Small intestine (tissue), 7 donors: Measurements from ENCODE around the gene CLPTM1L. TPM values are rescaled to one million over a fixed set of nuclear protein-coding genes. Genes with fewer than 3 reads are reported as not detected.
"Not testable (repeated sequence)": the region's sequence is repeated elsewhere in the genome, so short reads cannot be mapped to it uniquely, and the experiment has no call there.

Experiments
- DNase-seq, 2 donors: peaks; one replicate each; pipeline versions ENCODE4 v3.0.0 to v3.0.0-alpha.2; 2013
- FAIRE-seq: peaks from 2 replicates; lab custom pipeline; 2012; peaks lifted over from hg19 to GRCh38; lab: Jason Lieb, UNC
- H3K27ac ChIP-seq, 3 donors: one replicate each; pipeline ENCODE4 v1.5.1; 2013; ENCODE audit warnings: low read length in 2 of 3, mild to moderate bottlenecking in 2 of 3, control low read depth in 1 of 3, inconsistent platforms in 1 of 3, low read depth in 1 of 3, moderate library complexity in 1 of 3
- H3K27me3 ChIP-seq, 3 donors: one replicate each; pipeline ENCODE4 v1.6.1; 2013; ENCODE audit warnings: low read length in 3 of 3, inconsistent platforms in 1 of 3; ENCODE audit not compliant: control insufficient read depth in 3 of 3, insufficient read depth in 3 of 3
- H3K36me3 ChIP-seq, 3 donors: one replicate each; pipeline ENCODE4 v1.6.1; 2013; ENCODE audit warnings: low read length in 3 of 3, inconsistent platforms in 1 of 3, low read depth in 1 of 3, mild to moderate bottlenecking in 1 of 3, moderate library complexity in 1 of 3; ENCODE audit not compliant: control insufficient read depth in 3 of 3, insufficient read depth in 2 of 3
- H3K4me1 ChIP-seq, 3 donors: one replicate each; pipeline ENCODE4 v1.6.1; 2013; ENCODE audit warnings: low read length in 2 of 3, inconsistent platforms in 1 of 3, low read depth in 1 of 3, mild to moderate bottlenecking in 1 of 3, moderate library complexity in 1 of 3; ENCODE audit not compliant: control insufficient read depth in 3 of 3, insufficient read depth in 2 of 3
- H3K4me3 ChIP-seq, 3 donors: one replicate each; pipeline ENCODE4 v1.5.1; 2013; ENCODE audit warnings: low read length in 3 of 3, control low read depth in 1 of 3, inconsistent platforms in 1 of 3, low read depth in 1 of 3, mild to moderate bottlenecking in 1 of 3, moderate library complexity in 1 of 3
- H3K9me3 ChIP-seq, 2 donors: one replicate each; pipeline ENCODE4 v1.6.1; 2013; ENCODE audit warnings: low read depth in 1 of 2, low read length in 1 of 2; ENCODE audit not compliant: control insufficient read depth in 2 of 2, insufficient read depth in 1 of 2
- WGBS, 3 donors: extraction: QIAGEN DNeasy Blood & Tissue Kit; methylation state at CpG; one replicate each; pipeline ENCODE4 v1.1.7; 2013; 5-methylcytosine and 5-hydroxymethylcytosine counted together
- polyA plus RNA-seq, 4 donors: library from polyadenylated mRNA; stranded (reverse) in 3 of 4; unstranded in 1 of 4; fragments of 200-250 nt in 3 of 4; fragments of 120-200 nt in 1 of 4; gene quantifications; one replicate each; pipeline versions ENCODE4 v1.2.1 to v1.2.3, GENCODE V29; 2013
- donor health status: healthy with polysubstance abuse.
- donor health status: control.
- donor health status: control.
- donor health status: Bipolar disorder and iron deficiency.
- donor health status: healthy.

CLPTM1L gene
- polyA plus RNA-seq, 4 donors = 45.8 to 99.7 (median 75.6) TPM

GRCh38 chr5:1278216-1278615, 66.7 kb downstream of the CLPTM1L start:
- H3K9me3 ChIP-seq = peaks cover 0 to 14% of the 10 kb centered on the region in 2 donors
- DNase-seq (no peak), FAIRE-seq (no peak)
- peaks cover 0 to 25% (median 0%) of the 10 kb centered on the region in 3 donors for H3K36me3 ChIP-seq
- peaks cover 0 to 2% (median 0%) of the 10 kb centered on the region in 3 donors for H3K27me3 ChIP-seq
- 96 to 98% (median 96%) methylated on average over 13 of the region's 13 CpGs for WGBS, 3 donors
- H3K27ac ChIP-seq = no peak overlapping the region
- no peaks in the 10 kb centered on the region for H3K4me1 ChIP-seq
- no peak overlapping the region for H3K4me3 ChIP-seq

GRCh38 chr5:1277781-1278180, 67.1 kb downstream of the CLPTM1L start:
- 92 to 95% (median 94%) methylated on average over 10 of the region's 10 CpGs for WGBS, 3 donors
- DNase-seq = no peak
- no peak for FAIRE-seq
- Histone ChIP-seq H3K9me3 (peaks cover 0 to 14% of the 10 kb centered on the region in 2 donors), H3K4me1 (no peaks in the 10 kb centered on the region), H3K4me3 (no peak overlapping the region), H3K27ac (no peak overlapping the region), H3K27me3 (peaks cover 0 to 2% (median 0%) of the 10 kb centered on the region in 3 donors), H3K36me3 (peaks cover 0 to 25% (median 0%) of the 10 kb centered on the region in 3 donors)

- Histone ChIP-seq H3K9me3 (peaks cover 0 to 14% of the 10 kb centered on the region in 2 donors), H3K4me1 (no peaks in the 10 kb centered on the region), H3K4me3 (no peak overlapping the region), H3K27ac (no peak overlapping the region), H3K27me3 (peaks cover 0 to 2% (median 0%) of the 10 kb centered on the region in 3 donors), H3K36me3 (peaks cover 0 to 25% (median 0%) of the 10 kb centered on the region in 3 donors)
- 90 to 93% (median 91%) methylated on average over 18 to 21 of the region's 21 CpGs for WGBS, 3 donors
- no peak for FAIRE-seq
- DNase-seq = no peak
Observed at GRCh38 chr5:1277331-1277730, 67.6 kb downstream of the CLPTM1L start.

- WGBS, 3 donors = 88 to 90% (median 88%) methylated on average over 20 of the region's 20 CpGs
- no peak for FAIRE-seq
- peaks cover 0 to 25% (median 0%) of the 10 kb centered on the region in 3 donors for H3K36me3 ChIP-seq
Observed at GRCh38 chr5:1276930-1277329, 68.0 kb downstream of the CLPTM1L start.

GRCh38 chr5:1275397-1276391, 69.2 kb downstream of the CLPTM1L start:
- not testable (repeated sequence) for H3K4me3 ChIP-seq, H3K27ac ChIP-seq, FAIRE-seq, H3K27me3 ChIP-seq, H3K4me1 ChIP-seq
- DNase-seq = peak in 1 of 2 donors; percentile 45
- Histone ChIP-seq H3K9me3 (peaks cover 0 to 14% of the 10 kb centered on the region in 2 donors), H3K36me3 (peaks cover 0 to 32% (median 0%) of the 10 kb centered on the region in 3 donors)
- 54 to 72% (median 54%) methylated on average over 10 of the region's 10 CpGs for WGBS, 3 donors

More at GRCh38 chr5:1276930-1277329, 68.0 kb downstream of the CLPTM1L start:
- H3K27ac ChIP-seq = no peak overlapping the region
- no peak overlapping the region for H3K4me3 ChIP-seq
- H3K4me1 ChIP-seq = no peaks in the 10 kb centered on the region
- peaks cover 0 to 14% of the 10 kb centered on the region in 2 donors for H3K9me3 ChIP-seq
- DNase-seq = no peak
- peaks cover 0 to 2% (median 0%) of the 10 kb centered on the region in 3 donors for H3K27me3 ChIP-seq

GRCh38 chr5:1274471-1274870, 70.4 kb downstream of the CLPTM1L start:
- DNase-seq (no peak), FAIRE-seq (no peak)
- 84 to 93% (median 91%) methylated on average over 16 of the region's 16 CpGs for WGBS, 3 donors
- Histone ChIP-seq H3K4me1 (no peaks in the 10 kb centered on the region), H3K9me3 (peaks cover 0 to 14% of the 10 kb centered on the region in 2 donors), H3K4me3 (no peak overlapping the region), H3K27ac (no peak overlapping the region), H3K27me3 (peaks cover 0 to 2% (median 0%) of the 10 kb centered on the region in 3 donors), H3K36me3 (peaks cover 0 to 30% (median 0%) of the 10 kb centered on the region in 3 donors)

- Histone ChIP-seq H3K36me3 (peaks cover 0 to 25% (median 0%) of the 10 kb centered on the region in 3 donors), H3K4me3 (no peak overlapping the region), H3K9me3 (peaks cover 0 to 11% of the 10 kb centered on the region in 2 donors), H3K27me3 (peaks cover 0 to 2% (median 0%) of the 10 kb centered on the region in 3 donors), H3K4me1 (no peaks in the 10 kb centered on the region), H3K27ac (no peak overlapping the region)
- 92 to 96% (median 94%) methylated on average over 20 of the region's 20 CpGs for WGBS, 3 donors
- DNase-seq (no peak), FAIRE-seq (no peak)
Observed at GRCh38 chr5:1273745-1274144, 71.2 kb downstream of the CLPTM1L start.

- no peaks in the 10 kb centered on the region for H3K4me1 ChIP-seq
- H3K4me3 ChIP-seq = no peak overlapping the region
- peaks cover 0 to 2% (median 0%) of the 10 kb centered on the region in 3 donors for H3K27me3 ChIP-seq
- DNase-seq (no peak), FAIRE-seq (no peak)
- no peak overlapping the region for H3K27ac ChIP-seq
- H3K9me3 ChIP-seq = no peaks in the 10 kb centered on the region
- WGBS, 3 donors = 97 to 98% (median 97%) methylated on average over 17 to 21 of the region's 21 CpGs
- H3K36me3 ChIP-seq = peaks cover 0 to 18% (median 0%) of the 10 kb centered on the region in 3 donors
Observed at GRCh38 chr5:1272201-1272600, 72.7 kb downstream of the CLPTM1L start.
